A673 (cell line): ENCODE results near the gene TMEM212. TPM values are rescaled to one million over a fixed set of nuclear protein-coding genes. Genes with fewer than 3 reads are reported as not detected.

Source experiments
- BruUV-seq: library from RNA; stranded (reverse); fragments of 400-500 nt; replicated peaks from 2 replicates; lab custom pipeline; 2021; lab: Mats Ljungman, UMichigan
- CTCF ChIA-PET: fragments of 300-600 bp; sonication (Branson Sonifier 250); formaldehyde crosslinking; loops from one replicate; lab custom pipeline; 2022; ENCODE audit warnings: antibody characterized with exemption; lab: Charles Lee
- POLR2A ChIA-PET: fragments of 300-600 bp; sonication (Branson Sonifier 250); formaldehyde crosslinking; loops from one replicate; lab custom pipeline; 2022; ENCODE audit warnings: antibody characterized with exemption; ENCODE audit not compliant: low non-redundant PET; lab: Charles Lee
- DNase-seq: peaks from one replicate; pipeline ENCODE4 v3.0.0-alpha.2; 2015; ENCODE audit warnings: low spot score
- H3K27ac ChIP-seq: fragments of 200-600 bp; sonication (generic); 2 replicates; pipeline ENCODE4 v1.5.1; 2016; ENCODE audit warnings: mixed run types, low read depth, mild to moderate bottlenecking, mixed read lengths, antibody characterized with exemption, low read length; ENCODE audit not compliant: poor library complexity, severe bottlenecking
- H3K27me3 ChIP-seq: fragments of 200-600 bp; sonication (generic); replicated peaks from 2 replicates; pipeline ENCODE4 v1.6.1; 2017; ENCODE audit warnings: mixed run types, low read depth, mild to moderate bottlenecking, mixed read lengths, antibody characterized with exemption, low read length; ENCODE audit not compliant: insufficient read depth, poor library complexity
- H3K36me3 ChIP-seq: fragments of 200-600 bp; sonication (generic); 2 replicates; pipeline ENCODE4 v1.6.1; 2016; ENCODE audit warnings: mixed run types, mild to moderate bottlenecking, mixed read lengths, antibody characterized with exemption, low read length; ENCODE audit not compliant: insufficient read depth, poor library complexity, severe bottlenecking
- H3K4me1 ChIP-seq: fragments of 200-600 bp; sonication (generic); 2 replicates; pipeline ENCODE4 v1.6.1; 2017; ENCODE audit warnings: mixed run types, mild to moderate bottlenecking, mixed read lengths, antibody characterized with exemption, low read length; ENCODE audit not compliant: insufficient read depth, poor library complexity, severe bottlenecking
- H3K4me3 ChIP-seq: fragments of 200-600 bp; sonication (generic); 2 replicates; pipeline ENCODE4 v1.5.1; 2016; ENCODE audit warnings: low read depth, mixed run types, mild to moderate bottlenecking, mixed read lengths, low read length; ENCODE audit not compliant: poor library complexity, severe bottlenecking
- H3K9me3 ChIP-seq: fragments of 200-600 bp; sonication (generic); 2 replicates; pipeline ENCODE4 v1.6.1; 2016; ENCODE audit warnings: mixed run types, low read depth, mild to moderate bottlenecking, mixed read lengths, antibody characterized with exemption, low read length; ENCODE audit not compliant: poor library complexity, severe bottlenecking
- EZH2 ChIP-seq: fragments of 200-600 bp; sonication (generic); IDR thresholded peaks from 2 replicates; pipeline ENCODE4 v1.6.1; 2017; ENCODE audit warnings: borderline replicate concordance, low read depth, mild to moderate bottlenecking, mixed read lengths, antibody characterized with exemption, low read length; ENCODE audit not compliant: poor library complexity, severe bottlenecking
- intact Hi-C: fragments of 100-400 bp; cut with micrococcal nuclease; formaldehyde crosslinking; loops from one replicate; pipeline ENCODE4 v1.10.0; 2022; ENCODE audit not compliant: unreplicated experiment
- total RNA-seq: library from RNA; stranded (reverse); gene quantifications from 2 replicates; pipeline ENCODE4 v1.2.3, GENCODE V29; 2021
- TF ChIP-seq, protein P1 (sequence below): fragments of 300-800, 200-600 bp; sonication (generic); conservative IDR thresholded peaks from 2 replicates; pipeline ENCODE4 v1.5.1; 2017; ENCODE audit warnings: low read depth, mild to moderate bottlenecking, antibody characterized with exemption, low read length, moderate library complexity, mixed read lengths

Gene TMEM212
- total RNA-seq, 1 experiment from 2014 or later = not detected

DNA sequence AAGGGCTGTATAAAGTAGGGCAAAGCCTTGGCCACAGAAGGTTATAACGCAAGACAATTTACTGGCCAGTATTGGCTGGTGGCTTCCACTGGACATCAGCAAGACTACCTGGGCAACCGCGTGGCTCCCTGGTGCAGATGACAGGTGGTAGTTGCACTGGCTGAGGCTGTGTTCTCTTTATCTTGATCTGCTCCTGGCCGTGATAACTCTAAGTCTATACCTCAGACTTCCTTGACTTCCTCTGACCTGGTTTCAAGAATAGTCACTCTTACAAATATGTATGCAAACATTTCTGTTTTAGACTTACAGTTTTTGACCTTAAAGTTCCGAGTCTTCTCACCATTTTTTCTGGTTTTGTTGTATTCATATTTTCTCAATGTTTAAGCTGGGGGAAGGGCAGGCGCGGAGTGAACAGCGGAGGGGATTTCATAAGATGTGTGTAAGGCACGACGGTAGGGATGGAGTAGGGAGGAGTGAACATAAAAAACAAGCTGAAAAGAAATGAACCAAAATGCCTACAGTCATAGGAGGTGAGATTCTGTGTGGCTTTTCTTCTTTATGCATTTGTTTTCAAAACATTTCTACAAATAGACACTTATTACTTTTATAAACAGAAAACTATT, 15.2 kb upstream of the TMEM212 start:
- Histone ChIP-seq H3K27me3 (no peaks in the 10 kb centered on the region), H3K36me3 (no peaks in the 10 kb centered on the region), H3K9me3 (no peaks in the 10 kb centered on the region), H3K4me1 (peaks cover 22% of the 10 kb centered on the region), H3K4me3 (no peak overlapping the region), H3K27ac (no peak overlapping the region)
- no TSS peak for BruUV-seq
- CTCF ChIA-PET = interaction anchor here (0.5 kb wide), 1 partner anchor 648 kb away, joined by 4 read pairs; no protein-coding TSS in a partner anchor
- POLR2A ChIA-PET = no interaction called here
- TF ChIP-seq, protein P1, sequence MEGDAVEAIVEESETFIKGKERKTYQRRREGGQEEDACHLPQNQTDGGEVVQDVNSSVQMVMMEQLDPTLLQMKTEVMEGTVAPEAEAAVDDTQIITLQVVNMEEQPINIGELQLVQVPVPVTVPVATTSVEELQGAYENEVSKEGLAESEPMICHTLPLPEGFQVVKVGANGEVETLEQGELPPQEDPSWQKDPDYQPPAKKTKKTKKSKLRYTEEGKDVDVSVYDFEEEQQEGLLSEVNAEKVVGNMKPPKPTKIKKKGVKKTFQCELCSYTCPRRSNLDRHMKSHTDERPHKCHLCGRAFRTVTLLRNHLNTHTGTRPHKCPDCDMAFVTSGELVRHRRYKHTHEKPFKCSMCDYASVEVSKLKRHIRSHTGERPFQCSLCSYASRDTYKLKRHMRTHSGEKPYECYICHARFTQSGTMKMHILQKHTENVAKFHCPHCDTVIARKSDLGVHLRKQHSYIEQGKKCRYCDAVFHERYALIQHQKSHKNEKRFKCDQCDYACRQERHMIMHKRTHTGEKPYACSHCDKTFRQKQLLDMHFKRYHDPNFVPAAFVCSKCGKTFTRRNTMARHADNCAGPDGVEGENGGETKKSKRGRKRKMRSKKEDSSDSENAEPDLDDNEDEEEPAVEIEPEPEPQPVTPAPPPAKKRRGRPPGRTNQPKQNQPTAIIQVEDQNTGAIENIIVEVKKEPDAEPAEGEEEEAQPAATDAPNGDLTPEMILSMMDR = no peak
- no peak for TF ChIP-seq EZH2
- DNase-seq = no peak
- intact Hi-C loops = no loop called here

DNA sequence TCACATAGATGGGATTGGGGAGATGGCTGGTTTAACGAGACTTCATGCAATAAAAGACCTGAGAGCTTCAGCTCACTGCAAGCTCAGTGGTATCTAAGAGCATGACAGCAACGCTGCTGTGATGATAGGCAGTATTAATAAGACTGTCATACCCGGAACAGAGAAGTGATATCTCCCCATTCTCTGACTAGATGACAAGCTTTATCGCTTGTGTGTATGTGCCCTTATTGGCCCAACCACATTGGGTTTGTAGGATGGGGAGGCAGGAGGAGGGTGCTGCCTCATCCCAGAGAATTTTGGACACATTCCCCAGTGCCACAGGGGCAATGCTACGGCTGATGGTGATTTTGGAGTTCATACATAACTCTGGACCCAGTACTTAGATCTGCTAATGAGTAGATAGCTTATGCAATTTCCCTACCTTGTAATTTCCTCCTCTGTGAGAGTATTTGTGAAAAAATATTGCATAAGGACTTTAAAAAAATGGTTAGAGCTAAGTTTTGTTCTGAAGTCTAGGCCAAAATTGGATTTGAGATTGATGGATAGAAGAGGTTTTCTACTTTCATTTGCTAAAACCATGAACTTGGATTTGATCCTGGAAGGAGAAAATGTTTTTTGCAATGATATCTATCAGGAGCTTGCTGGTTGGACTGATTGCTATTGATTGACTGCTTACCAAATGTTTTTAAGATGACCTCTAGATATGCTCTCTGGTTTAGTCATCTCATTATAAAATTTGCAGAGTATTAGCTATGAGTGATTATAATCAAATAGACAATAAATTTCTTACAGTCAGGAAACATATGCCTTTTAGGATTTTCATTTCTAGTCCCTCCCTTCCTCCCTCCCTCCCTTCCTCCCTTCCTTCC, 14.0 kb upstream of the TMEM212 start:
- ChIA-PET CTCF (interaction anchor here (0.6 kb wide), 1 partner anchor 207 kb away, joined by 3 read pairs; no protein-coding TSS in a partner anchor), POLR2A (no interaction called here)
- no TSS peak for BruUV-seq
- no peaks in the 10 kb centered on the region for H3K27me3 ChIP-seq
- no peak for TF ChIP-seq EZH2
- TF ChIP-seq, protein P1 = no peak
- no peak overlapping the region for H3K27ac ChIP-seq
- intact Hi-C loops = no loop called here
- DNase-seq = no peak
- no peak overlapping the region for H3K4me3 ChIP-seq
- peaks cover 22% of the 10 kb centered on the region for H3K4me1 ChIP-seq
- no peaks in the 10 kb centered on the region for H3K36me3 ChIP-seq
- H3K9me3 ChIP-seq = no peaks in the 10 kb centered on the region

DNA sequence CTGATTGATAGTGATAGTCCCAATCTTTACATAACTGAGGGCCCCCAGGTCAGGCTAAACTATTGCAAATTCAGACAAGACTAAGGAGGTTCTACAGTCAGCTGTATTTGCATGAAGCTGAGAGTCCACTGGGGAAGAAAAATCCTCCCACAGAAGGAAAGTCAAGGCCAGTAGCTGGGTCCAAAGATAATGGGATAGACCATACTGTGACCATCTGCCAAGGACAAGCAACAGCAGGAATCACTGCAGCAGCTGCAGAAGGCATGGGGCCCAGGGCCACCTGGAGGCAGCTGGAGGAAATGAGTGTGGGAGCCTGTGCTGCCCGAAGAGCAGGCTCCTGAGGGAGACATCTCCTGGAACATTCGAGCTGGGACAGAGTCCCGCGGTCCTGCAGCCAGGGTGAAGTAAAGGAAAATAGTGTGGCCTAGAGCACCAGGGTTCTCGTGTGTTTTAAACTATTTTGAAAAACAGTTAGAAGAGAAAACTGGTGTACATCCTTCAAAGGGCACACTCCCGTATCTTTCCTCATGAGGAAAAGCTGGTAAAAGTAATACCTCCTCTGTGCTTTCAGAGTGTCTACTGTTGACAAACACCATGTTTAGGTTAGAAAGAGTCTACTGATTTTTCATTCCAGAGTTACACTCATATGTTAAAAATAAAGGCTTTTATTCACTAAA, 13.2 kb upstream of the TMEM212 start:
- Histone ChIP-seq H3K27me3 (no peaks in the 10 kb centered on the region), H3K27ac (no peak overlapping the region), H3K36me3 (no peaks in the 10 kb centered on the region), H3K4me1 (peaks cover 22% of the 10 kb centered on the region), H3K4me3 (no peak overlapping the region), H3K9me3 (no peaks in the 10 kb centered on the region)
- intact Hi-C loops = loop anchor here (1.0 to 5.0 kb wide), 4 partner anchors 184 to 868 kb away; no protein-coding TSS in a partner anchor
- BruUV-seq = no TSS peak
- CTCF ChIA-PET = no interaction called here
- peak; percentile 81 for DNase-seq
- TF ChIP-seq, protein P1 = peak; percentile 79
- TF ChIP-seq EZH2 = no peak
- POLR2A ChIA-PET = interaction anchor here (0.6 kb wide), 1 partner anchor 961 kb away, joined by 10 read pairs; no protein-coding TSS in a partner anchor
